UCSD-AML1 (cell line): ENCODE results near the gene ALKBH5.
A peak's percentile ranks its signal among the peaks of the same experiment; 100 is the strongest.

Experiments
- DNase-seq: peaks from one replicate; lab custom pipeline; 2025; ENCODE audit not compliant: unreplicated experiment; lab: John Stamatoyannopoulos, UW

The ALKBH5 gene

GRCh38 chr17:18241229-18241871 is 57.7 kb downstream of the ALKBH5 start:
- DNase-seq, result no peak

GRCh38 chr17:18245038-18245776 is 61.6 kb downstream of the ALKBH5 start:
- no peak for DNase-seq

- no peak for DNase-seq
Measured at GRCh38 chr17:18246109-18246725, 62.6 kb downstream of the ALKBH5 start.

- DNase-seq, result no peak
Measured at GRCh38 chr17:18246880-18247612, 63.4 kb downstream of the ALKBH5 start.

- DNase-seq, result no peak
Measured at GRCh38 chr17:18247613-18248001, 64.0 kb downstream of the ALKBH5 start.

GRCh38 chr17:18248300-18248731 is 64.7 kb downstream of the ALKBH5 start:
- DNase-seq, result peak; percentile 51

GRCh38 chr17:18248811-18249210 is 65.2 kb downstream of the ALKBH5 start:
- no peak for DNase-seq

GRCh38 chr17:18250259-18250658 is 66.6 kb downstream of the ALKBH5 start:
- no peak for DNase-seq

- DNase-seq, result no peak
Measured at GRCh38 chr17:18250708-18251107, 67.1 kb downstream of the ALKBH5 start.

GRCh38 chr17:18251204-18251603 is 67.6 kb downstream of the ALKBH5 start:
- no peak for DNase-seq

GRCh38 chr17:18252160-18252559 is 68.5 kb downstream of the ALKBH5 start:
- no peak for DNase-seq

- DNase-seq, result no peak
Measured at GRCh38 chr17:18253187-18253884, 69.7 kb downstream of the ALKBH5 start.

GRCh38 chr17:18253947-18254821 is 70.6 kb downstream of the ALKBH5 start:
- DNase-seq, result no peak

GRCh38 chr17:18254888-18255649 is 71.4 kb downstream of the ALKBH5 start:
- no peak for DNase-seq

GRCh38 chr17:18256351-18256750 is 72.7 kb downstream of the ALKBH5 start:
- no peak for DNase-seq

GRCh38 chr17:18256776-18257175 is 73.1 kb downstream of the ALKBH5 start:
- no peak for DNase-seq

GRCh38 chr17:18257268-18257981 is 73.8 kb downstream of the ALKBH5 start:
- no peak for DNase-seq

- peak; percentile 82 for DNase-seq
Measured at GRCh38 chr17:18257982-18258355, 74.3 kb downstream of the ALKBH5 start.
